Hypothalamus (tissue), 51 donors: Measurements from ENCODE around the gene ZSCAN5A.
"Not testable (repeated sequence)": the region's sequence is repeated elsewhere in the genome, so short reads cannot be mapped to it uniquely, and the experiment has no call there.

Source experiments
- DNase-seq, 51 donors: peaks; one replicate each; lab custom pipeline; 2025; lab: John Stamatoyannopoulos, UW

The ZSCAN5A gene, protein sequence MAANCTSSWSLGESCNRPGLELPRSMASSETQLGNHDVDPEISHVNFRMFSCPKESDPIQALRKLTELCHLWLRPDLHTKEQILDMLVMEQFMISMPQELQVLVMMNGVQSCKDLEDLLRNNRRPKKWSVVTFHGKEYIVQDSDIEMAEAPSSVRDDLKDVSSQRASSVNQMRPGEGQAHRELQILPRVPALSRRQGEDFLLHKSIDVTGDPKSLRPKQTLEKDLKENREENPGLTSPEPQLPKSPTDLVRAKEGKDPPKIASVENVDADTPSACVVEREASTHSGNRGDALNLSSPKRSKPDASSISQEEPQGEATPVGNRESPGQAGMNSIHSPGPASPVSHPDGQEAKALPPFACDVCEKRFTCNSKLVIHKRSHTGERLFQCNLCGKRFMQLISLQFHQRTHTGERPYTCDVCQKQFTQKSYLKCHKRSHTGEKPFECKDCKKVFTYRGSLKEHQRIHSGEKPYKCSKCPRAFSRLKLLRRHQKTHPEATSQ

DNA sequence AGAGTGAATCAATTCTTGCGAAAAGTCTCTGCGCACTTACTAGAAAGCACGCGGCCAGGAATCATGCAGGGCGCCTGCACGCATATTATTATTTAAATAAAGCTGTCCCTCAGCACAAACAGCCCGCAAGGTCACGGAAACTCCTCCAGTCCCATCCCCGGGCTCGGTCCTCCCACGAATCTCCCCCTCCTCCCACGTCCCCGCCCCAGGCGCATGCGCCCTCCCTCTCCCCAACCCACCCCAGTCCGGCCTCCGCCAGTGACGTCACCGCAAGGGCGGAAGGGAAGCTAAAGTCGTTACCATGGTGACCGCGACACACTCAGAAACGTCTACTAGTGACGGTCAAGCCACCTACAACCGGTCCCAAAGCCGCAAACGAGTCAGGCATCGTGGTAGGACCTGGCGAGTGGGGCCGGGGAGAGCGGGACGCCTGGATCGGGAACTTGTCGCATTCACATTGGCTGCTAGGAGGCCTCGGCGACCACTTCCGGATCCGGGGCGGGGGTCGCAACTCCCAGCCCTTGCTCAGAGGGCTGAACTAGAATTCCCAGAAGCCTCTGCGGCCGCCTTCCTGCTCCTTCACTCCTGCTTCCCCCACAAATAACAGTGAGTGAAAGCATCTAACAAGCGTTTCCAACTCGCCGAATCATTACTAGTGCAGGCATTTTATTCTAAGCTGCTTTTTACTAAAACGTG, at the start of gene ZSCAN5A:
Gene ZSCAN5A, minus strand, starts transcription at position 459 of the 696 bp plus-strand sequence. CDS start 89,793 bp downstream, outside the sequence.
- DNase-seq: peak; percentile 92 to 100 (median 98)

DNA sequence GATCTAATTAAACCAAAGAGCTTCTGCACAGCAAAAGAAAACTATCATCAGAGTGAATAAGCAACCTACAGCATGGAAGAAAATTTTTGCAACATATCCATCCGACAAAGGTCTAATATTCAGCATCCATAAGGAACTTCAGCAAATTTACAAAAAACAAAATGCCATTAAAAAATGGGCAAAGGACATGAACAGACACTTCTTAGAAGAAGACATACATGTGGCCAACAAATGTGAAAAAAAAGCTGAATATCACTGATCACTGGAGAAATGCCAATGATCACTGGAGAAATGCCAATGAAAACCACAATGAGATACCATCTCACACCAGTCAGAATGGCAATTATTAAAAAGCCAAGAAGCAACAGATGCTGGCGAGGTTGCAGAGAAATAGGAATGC, 46.2 kb upstream of the ZSCAN5A start:
- no peak for DNase-seq

DNA sequence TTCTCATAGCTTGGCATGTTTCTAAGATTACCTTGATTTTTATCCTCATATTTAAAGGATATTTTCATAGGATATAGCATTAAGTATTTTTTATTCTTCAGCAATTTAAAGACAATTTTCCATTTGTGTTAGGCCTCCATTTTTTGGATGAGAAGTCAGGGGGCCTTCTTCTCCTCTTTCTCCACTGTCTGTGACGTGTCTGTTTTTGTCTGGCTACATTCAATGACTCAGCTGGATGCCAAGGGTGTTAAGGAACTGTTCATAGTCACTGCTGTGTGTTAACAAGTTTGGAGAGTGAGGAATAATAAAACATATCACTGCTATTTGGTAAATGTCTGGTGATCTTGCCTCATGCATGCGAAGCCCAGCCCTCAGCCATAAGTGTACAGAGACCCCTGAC, 42.3 kb upstream of the ZSCAN5A start:
- no peak for DNase-seq

DNA sequence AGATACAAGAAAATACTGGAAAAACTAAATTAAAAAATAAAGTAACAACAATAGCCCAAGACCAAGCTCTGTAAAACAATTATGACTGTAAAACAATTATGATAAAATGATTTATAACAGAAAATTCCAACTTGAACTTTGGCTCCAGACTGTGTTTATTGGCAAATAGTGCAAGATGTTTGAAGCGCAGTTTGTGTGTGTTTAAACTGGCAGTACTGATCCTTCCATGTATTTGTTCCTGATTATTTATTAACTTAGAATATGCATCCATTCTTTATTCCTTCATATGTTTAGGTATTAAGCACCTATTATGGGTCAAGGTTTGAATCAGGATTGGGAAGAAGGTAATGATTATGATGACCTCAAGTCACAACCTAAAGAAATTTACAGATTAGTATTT, 40.9 kb upstream of the ZSCAN5A start:
- DNase-seq: no peak

DNA sequence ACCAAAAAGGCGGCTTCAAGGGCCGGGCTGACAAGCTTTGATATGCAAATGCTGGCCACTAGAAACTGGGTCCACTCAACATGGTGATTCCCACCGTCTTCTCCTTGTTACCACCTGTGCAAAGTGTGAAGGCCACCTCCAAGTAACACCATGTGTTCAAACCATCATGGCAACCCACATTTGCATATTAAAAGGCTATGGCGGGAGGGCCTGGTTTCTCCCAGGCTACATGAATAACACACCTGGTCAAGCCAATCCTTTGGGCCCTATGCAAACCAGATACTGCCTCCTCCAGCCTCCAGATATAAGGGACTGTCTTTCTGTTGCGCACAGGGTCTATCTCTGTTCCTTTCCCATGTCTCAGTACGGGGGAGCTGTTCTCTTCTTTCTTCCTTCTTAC, 36.6 kb upstream of the ZSCAN5A start:
- no peak for DNase-seq

DNA sequence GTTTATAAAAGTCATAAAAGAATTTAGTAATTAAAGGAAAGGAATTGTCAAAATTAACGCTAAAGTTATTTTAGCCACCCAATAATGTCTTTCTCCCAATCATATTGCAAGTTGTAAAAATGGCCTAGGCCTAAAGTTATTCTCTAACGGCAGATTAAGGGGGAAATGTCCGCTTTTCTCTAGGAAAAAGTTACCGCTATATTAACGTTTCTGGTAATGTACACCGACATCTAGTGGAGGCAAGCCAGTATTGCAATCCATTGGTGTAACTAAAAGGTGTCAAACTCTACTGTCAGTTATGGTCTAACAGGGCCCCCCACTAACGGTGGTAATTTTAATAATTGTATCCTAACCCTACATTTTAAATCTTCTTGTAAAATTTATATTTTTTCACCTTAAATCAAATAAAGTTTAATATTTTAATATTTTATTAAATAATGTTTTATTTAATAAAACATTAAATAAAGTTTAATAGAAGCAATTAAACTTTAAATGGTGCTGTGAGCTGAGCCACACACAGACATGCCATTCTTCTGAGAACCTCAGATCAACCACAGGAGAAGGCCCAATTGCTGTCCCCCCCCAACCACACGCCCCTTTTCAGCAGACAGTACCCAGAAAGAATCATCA, 35.9 kb upstream of the ZSCAN5A start:
- peak in 1 of 51 donors; percentile 3 for DNase-seq

DNA sequence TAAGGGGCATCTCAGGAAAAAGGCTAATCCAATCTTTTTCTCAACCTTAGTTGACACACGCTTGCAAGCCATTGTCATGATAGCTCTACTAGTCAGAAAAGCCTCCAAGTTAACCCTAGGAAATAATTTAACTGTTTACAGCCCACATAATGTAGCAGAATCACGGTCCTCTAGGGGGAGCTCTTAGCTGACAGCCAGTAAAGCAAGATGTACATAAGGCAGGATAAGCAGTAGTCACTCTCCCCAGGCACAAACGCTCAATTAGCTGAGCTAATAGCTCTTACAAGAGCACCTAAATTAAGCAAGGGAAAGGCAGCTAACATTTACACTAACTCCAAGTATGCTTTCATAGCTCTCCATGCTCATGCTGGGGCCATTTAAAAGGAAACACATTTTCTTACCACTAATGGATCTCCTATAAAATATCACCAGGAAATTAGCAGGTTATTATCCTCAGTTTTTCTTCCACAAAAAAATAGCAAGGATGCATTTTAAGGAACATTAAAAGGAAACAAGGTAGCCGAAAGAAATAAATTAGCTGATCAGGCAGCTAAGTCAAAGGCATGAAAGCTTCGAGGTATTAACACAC, 33.7 kb upstream of the ZSCAN5A start:
- DNase-seq: no peak

DNA sequence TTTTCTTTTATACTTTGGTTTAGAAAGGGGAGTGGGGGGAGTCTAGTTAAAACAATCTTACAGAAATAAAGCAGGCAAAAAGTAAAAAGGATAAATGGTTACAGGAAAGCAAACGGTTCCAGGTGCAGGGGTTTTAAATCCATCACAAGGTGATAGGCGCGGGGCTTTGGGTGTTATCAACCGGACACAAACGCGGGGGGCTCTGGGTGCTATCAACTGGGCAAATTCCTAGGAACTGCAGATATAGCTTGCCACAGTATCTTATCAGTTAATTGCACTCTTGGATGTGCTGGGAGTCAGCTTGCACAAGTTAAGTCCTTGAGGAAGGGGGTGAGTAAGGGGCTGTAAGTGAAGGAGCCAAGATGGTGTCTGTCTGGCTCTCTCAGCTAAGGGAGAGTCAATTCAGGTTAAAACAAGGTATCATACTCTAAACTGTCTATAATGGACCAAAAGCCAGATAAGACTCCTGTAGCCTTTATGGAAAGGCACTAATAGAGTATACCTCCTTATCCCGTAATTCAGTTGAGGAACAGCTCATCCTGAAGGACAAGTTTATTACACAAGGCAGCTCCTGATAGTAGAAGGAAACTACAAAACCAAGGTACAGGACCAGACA, 32.6 kb upstream of the ZSCAN5A start:
- no peak for DNase-seq

DNA sequence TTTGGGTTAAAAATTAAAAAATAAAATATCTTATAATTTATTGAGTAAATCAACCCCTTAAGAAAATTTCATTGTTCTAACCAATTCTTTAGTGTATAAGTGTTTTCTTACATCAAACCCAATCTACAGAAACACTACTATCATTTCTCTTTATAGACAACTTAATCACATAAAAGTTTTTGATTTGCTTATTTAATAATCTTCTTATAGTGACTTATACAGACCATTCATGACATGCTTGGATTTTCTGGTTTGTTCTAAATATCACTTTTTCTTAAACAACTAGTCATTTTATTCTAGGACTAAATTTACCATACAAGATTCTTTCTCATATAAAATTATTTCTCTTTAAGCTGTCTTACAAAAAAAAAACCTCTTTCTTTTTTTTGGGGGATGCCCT, 27.3 kb upstream of the ZSCAN5A start:
- DNase-seq: no peak

DNA sequence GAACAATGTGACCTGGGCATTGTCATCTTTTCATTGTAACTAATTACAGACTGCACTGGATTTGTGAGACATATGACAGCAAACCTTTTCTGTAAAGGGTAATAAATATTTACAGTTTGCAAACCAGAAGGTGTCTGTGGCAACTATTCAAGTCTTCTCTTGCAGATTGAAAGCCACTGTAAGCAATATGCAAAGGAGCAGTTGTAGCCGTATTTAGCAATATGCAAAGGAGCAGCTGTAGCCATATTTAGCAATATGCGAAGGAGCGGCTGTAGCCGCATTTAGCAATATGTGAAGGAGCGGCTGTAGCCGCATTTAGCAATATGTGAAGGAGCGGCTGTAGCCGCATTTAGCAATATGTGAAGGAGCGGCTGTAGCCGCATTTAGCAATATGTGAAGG, 24.4 kb upstream of the ZSCAN5A start:
- DNase-seq: not testable (repeated sequence)

DNA sequence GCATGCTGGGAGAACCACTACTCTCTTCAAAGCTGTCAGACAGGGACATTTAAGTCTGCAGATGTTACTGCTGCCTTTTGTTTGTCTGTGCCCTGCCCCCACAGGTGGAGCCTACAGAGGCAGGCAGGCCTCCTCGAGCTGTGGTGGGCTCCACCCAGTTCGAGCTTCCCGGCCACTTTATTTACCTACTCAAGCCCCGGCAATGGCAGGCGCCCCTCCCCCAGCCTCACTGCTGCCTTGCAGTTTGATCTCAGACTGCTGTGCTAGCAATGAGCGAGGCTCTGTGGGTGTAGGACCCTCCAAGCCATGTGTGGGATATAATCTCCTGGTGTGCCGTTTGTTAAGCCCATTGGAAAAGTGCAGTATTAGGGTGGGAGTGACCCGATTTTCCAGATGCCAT, 22.4 kb upstream of the ZSCAN5A start:
- not testable (repeated sequence) for DNase-seq

DNA sequence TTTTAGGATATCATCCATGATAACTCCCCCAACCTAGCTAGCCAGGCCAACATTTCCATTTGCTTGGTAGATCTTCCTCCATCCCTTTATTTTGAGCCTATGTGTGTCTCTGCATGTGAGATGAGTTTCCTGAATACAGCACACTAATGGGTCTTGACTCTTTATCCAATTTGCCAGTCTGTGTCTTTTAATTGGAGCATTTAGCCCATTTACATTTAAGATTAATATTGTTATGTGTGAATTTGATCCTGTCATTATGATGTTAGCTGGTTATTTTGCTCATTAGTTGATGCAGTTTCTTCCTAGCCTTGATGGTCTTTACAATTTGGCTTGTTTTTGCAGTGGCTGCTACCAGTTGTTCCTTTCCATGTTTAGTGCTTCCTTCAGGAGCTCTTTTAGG, 20.7 kb upstream of the ZSCAN5A start:
- DNase-seq: not testable (repeated sequence)

DNA sequence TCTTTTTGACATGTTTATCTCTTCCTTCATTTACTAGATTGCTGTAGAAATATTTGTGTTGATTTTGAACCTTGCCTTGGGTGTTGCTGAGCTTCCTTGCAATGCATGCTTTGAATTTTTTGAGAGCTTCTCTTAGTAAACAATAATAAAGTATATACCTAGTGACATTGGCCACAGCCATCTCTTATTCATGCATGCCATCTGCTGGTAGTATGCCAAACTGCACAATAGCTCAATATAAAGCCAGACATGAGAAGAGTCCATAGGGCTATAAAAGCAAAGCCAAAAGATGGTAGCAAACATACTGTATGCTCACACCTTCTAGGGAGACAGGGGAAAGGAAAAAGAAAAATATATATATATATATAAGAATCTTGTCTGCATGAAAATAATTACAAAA, 18.9 kb upstream of the ZSCAN5A start:
- DNase-seq: no peak

DNA sequence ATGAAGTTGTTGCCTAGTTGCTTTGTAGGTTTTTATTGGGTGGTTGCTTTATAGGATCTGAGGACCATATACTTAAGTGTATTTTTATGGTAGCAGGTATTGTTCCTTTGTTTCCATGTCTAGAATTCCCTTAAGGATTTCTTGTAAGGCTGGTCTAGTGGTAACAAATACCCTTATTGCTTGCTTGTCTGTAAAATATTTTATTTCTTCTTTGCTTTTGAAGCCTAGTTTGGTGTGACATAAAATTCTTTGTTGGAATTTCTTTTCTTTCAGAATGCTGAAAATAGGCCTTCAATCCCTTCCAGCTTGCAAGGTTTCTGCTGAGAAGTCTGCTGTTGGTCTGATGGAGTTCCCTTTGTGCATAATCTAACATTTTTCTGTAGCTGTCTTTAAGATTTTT, 18.1 kb upstream of the ZSCAN5A start:
- DNase-seq: no peak

DNA sequence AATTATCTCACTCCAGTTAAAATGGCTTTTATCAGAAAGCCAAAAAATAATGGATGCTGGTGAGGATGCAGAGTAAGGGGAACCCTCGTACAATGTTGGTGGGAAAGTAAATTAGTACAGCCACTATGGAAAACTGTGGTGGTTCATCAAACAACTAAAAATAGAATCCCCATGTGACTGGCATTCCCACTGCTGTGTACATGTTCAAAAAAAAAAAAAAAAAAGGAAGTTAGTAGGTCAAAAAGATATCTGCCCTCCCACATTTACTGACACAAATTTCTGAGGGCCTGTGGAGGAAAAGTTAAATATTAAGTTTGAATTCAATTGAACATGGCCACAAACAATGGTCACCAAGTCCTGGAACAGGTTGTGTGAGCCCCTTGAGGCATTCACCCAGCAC, 9.8 kb upstream of the ZSCAN5A start:
- DNase-seq: no peak

DNA sequence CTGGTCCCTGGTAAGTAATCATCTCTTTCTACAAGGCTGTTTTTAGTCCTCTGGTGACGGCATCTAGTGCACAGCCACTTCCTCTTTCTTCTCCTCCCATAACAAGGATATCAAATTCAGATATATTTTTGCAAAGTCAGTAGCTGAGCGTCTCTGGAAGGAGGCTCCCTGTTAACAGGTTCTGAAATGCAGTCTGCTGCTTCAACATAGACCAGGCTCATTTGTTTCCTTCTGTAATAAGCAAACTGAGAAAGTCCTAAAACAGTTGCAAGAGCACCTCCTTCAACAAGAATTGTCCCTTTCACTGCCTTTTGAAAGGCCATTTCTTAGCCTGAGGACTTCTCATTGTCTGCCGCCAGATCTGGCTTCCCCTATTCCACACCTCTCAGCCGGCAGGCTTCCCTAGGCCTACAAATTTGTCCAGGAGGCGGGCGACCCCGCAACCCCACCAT, 7.4 kb upstream of the ZSCAN5A start:
- DNase-seq: no peak

DNA sequence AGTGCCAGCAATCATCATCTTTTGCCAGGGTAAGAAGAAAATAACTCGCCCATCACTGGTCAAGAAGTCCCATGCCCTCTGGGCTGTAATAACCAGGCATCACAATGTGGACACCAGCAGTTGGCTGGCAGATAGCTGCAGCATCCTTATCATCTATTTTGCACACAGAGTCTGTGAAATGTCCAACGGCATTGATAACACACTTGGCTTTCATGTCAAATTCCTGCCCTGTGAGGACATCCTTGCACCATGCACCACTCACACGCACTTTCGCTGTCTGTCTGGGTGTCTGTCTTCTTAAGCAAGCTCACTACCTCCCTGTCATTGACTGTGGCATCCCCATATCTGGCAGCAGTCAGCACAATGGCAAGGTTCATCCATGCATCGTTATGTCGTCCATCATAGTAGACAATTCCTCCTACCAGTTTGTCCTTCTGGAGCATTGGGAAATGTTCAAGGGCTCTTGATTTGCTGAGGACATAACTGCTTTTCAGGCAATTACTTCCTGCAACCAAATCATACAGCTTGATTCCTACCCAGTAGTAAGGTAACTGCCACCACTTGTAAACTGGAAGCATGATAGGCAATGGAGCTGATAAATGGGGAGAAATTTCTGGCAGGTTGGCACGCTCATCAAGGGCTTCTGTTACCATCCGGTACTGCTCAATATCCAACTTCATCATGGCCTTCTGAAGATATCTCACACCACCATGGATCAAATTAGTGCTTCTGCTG, 6.8 kb upstream of the ZSCAN5A start:
- no peak for DNase-seq

DNA sequence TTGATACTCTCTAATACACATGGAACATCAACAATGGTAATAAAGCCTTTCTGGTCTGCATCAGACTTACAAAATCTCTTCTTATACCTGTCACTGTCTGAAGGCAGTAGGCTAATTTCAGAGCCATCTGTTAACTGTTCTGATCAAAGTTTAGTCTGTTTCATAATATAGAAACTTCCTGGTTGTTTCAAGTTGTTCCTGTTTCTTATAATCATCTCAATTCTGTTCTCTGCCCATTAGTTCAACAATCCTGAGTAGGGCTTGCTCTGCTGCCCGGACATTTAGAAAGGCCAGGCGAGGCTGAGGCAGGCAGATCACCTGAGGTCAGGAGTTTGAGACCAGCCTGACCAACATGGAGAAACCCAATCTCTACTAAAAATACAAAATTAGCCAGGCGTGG, 5.4 kb upstream of the ZSCAN5A start:
- no peak for DNase-seq

DNA sequence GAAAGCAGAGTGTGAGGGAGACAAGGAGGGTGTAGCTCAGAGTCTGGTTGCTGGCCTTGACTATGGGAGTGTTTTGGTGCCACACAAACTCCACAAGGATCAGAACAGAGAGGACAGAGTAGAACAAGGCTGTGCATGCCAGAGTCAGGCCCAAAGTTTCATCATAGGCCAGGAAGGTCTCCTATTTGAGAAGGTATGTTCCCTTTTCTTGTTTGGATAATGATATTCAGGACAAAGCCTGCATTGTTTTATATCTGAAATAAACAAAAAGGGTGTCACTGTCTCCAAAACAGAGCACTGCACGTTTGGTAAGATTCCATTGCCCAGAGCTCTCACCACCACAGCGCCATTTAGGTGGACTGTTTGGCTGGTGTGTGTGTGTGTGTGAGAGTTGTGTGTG, 3.1 kb upstream of the ZSCAN5A start:
- DNase-seq: no peak

DNA sequence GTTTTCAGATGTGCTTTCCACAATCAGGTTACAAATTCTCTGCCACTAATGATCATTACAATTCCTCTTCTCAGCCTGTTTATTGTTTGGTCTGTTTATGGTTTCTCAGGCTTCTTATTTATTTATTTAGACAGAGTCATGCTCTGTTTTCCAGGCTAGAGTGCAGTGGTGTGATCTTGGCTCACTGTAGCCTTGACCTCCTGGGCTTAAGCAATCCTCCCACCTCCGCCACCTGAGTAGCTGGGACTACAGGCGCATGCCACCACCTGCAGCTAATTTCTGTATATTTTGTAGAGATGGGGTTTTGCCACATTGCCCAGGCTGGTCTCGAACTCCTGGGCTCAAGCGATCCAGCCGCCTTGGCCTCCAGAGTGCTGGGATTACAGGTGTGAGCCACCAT, 2.1 kb upstream of the ZSCAN5A start:
- DNase-seq: no peak
